SK-N-DZ (cell line): Measurements from ENCODE around the gene LRRC37A3.
"Not testable (repeated sequence)": the region's sequence is repeated elsewhere in the genome, so short reads cannot be mapped to it uniquely, and the experiment has no call there.

Source experiments
- DNase-seq: peaks from one replicate; pipeline ENCODE4 v3.0.0-alpha.2; 2015; ENCODE audit warnings: low spot score

The LRRC37A3 gene

GRCh38 chr17:64926430-64926829 is 7.2 kb upstream of the LRRC37A3 start:
- not testable (repeated sequence) for DNase-seq

- DNase-seq, result not testable (repeated sequence)
Observed at GRCh38 chr17:64925244-64925643, 6.0 kb upstream of the LRRC37A3 start.

- DNase-seq, result not testable (repeated sequence)
Observed at GRCh38 chr17:64923051-64923568, 3.8 kb upstream of the LRRC37A3 start.

GRCh38 chr17:64920419-64921172 is 1.3 kb upstream of the LRRC37A3 start:
- peak; percentile 26 for DNase-seq

GRCh38 chr17:64920026-64920418 is 744 bp upstream of the LRRC37A3 start:
- DNase-seq, result peak; percentile 48

GRCh38 chr17:64918842-64919288 is 413 bp downstream of the LRRC37A3 start:
- DNase-seq, result not testable (repeated sequence)

GRCh38 chr17:64917540-64917939 is 1.7 kb downstream of the LRRC37A3 start:
- DNase-seq, result not testable (repeated sequence)

GRCh38 chr17:64915244-64915643 is 4.0 kb downstream of the LRRC37A3 start:
- DNase-seq, result not testable (repeated sequence)

GRCh38 chr17:64910191-64910514 is 9.1 kb downstream of the LRRC37A3 start:
- DNase-seq, result not testable (repeated sequence)

- not testable (repeated sequence) for DNase-seq
Observed at GRCh38 chr17:64909511-64910190, 9.6 kb downstream of the LRRC37A3 start.

GRCh38 chr17:64904069-64904468 is 15.2 kb downstream of the LRRC37A3 start:
- not testable (repeated sequence) for DNase-seq

- DNase-seq, result peak; percentile 20
Observed at GRCh38 chr17:64897136-64897535, 22.1 kb downstream of the LRRC37A3 start.

GRCh38 chr17:64874210-64874609 is 45.1 kb downstream of the LRRC37A3 start:
- DNase-seq, result not testable (repeated sequence)

GRCh38 chr17:64847504-64848466 is 71.5 kb downstream of the LRRC37A3 start:
- peak; percentile 46 for DNase-seq

- DNase-seq, result not testable (repeated sequence)
Observed at GRCh38 chr17:64846892-64847291, 72.4 kb downstream of the LRRC37A3 start.

GRCh38 chr17:64843918-64844317 is 75.4 kb downstream of the LRRC37A3 start:
- not testable (repeated sequence) for DNase-seq

GRCh38 chr17:64842900-64843299 is 76.4 kb downstream of the LRRC37A3 start:
- not testable (repeated sequence) for DNase-seq

GRCh38 chr17:64840960-64841359 is 78.3 kb downstream of the LRRC37A3 start:
- DNase-seq, result not testable (repeated sequence)

GRCh38 chr17:64838513-64838912 is 80.8 kb downstream of the LRRC37A3 start:
- DNase-seq, result not testable (repeated sequence)

- DNase-seq, result peak; percentile 79
Observed at GRCh38 chr17:64837018-64837761, 82.1 kb downstream of the LRRC37A3 start.

GRCh38 chr17:64836623-64837017 is 82.7 kb downstream of the LRRC37A3 start:
- DNase-seq, result not testable (repeated sequence)
